GM19463 (cell line): Measurements from ENCODE around the gene SRC.

Experiments
- ATAC-seq: cut with Tn5 transposase; IDR thresholded peaks from one replicate; pipeline ENCODE4 v1.9.1; 2021; ENCODE audit warnings: mild to moderate bottlenecking, moderate library complexity; ENCODE audit not compliant: unreplicated experiment

The SRC gene

GRCh38 chr20:37393863-37394542 is 48.1 kb downstream of the SRC start:
- ATAC-seq, result no peak

DNA sequence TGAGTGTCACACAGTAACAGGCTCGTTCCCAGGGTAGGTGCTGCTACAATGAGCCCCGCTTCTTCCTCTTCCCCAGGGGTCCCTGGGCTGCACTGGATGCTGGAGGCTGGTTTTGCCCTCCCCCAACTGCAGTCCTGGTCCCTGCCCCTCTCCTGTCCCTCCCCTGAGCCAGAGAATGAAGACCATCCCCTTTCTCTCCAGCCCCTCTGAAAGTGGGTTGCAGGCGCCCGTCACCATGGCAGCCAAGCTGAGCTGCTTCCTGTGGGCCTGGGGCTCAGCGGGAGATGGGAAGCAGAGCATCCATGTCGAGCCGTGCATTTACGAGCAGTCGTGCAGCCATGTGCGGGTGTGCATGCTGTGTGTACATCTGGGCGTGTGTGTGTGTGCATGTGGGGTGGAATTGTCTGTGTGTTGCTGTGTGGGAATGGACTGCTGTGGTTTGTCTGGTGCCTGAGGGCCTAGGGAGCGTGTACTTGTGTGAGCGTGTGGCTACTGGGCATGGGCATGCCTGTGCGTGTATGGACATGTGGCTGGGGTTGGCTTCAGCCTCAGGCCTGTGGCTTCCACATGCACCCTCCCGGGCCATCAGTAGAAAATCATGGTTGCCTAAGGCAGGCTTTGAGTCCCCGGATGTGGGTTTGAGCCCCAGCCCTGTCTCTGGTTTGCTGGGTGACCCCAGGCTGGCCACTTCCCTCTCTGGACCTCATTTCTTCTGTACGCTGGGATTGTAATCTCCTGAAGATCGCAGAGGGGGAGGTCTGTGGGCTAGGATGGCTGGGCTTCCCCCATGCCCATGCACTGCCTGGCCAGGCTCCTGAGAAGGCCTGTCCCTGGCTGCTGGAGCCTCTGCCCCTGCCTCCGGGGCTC is 48.8 kb downstream of the SRC start:
- ATAC-seq, result no peak

GRCh38 chr20:37395410-37395797 is 49.5 kb downstream of the SRC start:
- ATAC-seq, result no peak

DNA sequence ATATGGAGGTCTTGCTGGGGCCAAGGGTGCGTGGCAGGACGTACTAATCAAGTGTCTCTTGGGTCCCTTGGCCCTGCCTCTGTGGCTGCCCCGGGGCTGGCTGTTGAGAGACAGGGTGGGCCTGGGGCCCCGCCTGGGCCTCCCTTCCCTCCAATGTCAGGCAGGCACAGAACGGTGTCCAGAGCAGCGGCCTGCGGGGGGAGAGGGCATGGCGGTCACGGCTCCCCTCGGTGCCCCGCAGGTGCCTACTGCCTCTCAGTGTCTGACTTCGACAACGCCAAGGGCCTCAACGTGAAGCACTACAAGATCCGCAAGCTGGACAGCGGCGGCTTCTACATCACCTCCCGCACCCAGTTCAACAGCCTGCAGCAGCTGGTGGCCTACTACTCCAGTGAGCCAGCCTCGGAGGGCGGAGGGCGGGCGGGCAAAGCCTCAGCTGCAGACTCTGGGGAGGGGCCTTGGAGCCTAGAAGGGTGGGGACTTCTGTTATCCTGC is 50.0 kb downstream of the SRC start:
- ATAC-seq, result no peak

GRCh38 chr20:37396416-37397075 is 50.6 kb downstream of the SRC start:
- ATAC-seq, result no peak

GRCh38 chr20:37397076-37397953 is 51.4 kb downstream of the SRC start:
- ATAC-seq, result no peak

- ATAC-seq, result no peak
Measured at GRCh38 chr20:37397954-37398749, 52.2 kb downstream of the SRC start.

GRCh38 chr20:37398750-37399621 is 53.0 kb downstream of the SRC start:
- no peak for ATAC-seq

DNA sequence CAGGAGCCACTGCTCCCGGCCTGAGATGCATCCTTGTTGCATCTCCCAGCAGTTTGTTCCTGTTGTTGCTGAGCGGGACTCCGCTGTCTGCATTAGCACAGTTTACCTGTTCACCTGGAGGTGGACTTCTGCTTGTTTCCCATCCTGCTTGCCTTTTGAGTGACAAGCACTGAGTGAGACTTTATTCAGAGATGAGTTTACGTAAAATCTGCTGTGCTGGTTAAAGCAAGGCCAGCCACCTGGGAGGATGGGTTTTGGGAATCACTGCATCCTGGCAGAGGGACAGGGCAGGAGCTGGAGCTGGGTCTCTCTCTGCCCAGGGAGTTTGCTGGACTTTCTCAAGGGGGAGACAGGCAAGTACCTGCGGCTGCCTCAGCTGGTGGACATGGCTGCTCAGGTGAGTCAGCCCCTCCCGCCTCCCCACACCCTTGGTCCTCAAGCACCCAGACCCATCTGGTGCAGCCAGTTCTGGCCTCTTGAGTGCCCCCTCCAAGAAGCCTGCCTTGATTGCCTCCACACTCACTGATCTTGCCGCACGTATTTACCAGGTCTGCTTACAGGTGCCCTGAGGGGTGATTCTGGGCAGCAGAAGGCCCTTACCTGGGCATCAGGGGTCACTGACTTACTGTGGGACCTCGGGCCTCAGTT is 55.5 kb downstream of the SRC start:
- no peak for ATAC-seq

DNA sequence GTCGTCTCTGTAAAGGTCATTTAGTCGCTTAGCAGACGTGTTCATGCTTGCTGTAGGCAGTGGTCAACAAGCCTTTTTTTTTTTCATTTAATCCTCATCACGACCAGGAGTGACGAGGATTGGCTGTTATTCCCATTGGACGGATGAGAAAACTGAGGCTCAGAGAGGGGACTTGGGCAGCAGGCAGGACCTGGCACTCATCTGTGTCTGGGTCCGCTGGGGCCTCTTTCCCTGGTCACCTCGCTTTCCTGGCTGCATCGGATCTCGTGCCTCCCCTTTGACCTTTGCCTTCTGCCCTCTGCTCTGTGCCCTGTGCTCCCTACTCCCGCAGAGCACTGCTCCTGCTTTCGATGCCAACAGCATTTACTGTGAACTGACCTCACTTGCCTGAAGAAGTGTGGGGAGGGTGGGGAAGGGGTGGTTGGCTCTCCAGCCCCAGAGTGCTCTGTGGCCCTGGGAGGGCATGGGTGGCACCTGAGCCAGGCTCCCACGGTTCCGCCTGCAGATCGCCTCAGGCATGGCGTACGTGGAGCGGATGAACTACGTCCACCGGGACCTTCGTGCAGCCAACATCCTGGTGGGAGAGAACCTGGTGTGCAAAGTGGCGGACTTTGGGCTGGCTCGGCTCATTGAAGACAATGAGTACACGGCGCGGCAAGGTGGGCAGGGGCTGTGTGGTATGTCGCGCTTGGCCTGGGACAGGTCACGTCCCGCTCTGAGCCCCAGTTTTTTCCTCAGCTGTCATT is 56.2 kb downstream of the SRC start:
- ATAC-seq, result no peak

- no peak for ATAC-seq
Measured at GRCh38 chr20:37403107-37404033, 57.4 kb downstream of the SRC start.

DNA sequence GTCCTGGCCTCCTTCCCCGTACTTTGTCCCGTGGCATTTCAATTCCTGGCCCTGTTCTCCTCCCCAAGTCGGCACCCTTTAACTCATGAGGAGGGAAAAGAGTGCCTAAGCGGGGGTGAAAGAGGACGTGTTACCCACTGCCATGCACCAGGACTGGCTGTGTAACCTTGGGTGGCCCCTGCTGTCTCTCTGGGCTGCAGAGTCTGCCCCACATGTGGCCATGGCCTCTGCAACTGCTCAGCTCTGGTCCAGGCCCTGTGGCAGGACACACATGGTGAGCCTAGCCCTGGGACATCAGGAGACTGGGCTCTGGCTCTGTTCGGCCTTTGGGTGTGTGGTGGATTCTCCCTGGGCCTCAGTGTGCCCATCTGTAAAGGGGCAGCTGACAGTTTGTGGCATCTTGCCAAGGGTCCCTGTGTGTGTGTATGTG is 58.5 kb downstream of the SRC start:
- ATAC-seq, result no peak

DNA sequence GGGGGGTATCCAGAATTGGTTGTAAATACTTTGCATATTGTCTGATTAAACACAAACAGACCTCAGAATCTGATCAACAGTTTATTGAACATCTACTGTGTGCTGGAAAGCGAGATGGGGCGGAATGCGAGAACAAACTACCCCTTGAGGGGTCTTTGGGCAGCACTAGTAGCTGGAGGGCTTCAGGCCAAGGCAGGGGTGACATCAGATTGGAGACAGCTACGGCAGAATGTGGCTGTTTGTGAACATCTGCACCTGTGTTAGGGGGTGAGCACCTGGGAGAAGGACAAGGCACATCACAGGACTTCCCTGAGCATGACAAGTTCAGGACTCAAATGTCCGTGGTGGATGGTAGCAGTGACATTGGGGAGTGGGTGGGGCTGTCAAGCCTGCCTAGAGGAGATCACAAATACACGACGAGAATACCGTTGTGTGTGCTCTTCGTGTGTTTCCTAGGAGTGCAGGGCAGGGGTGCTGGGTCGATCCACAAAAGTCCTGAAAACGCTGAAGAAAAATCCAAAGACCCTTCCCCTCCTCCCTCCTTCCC is 59.5 kb downstream of the SRC start:
- ATAC-seq, result no peak

DNA sequence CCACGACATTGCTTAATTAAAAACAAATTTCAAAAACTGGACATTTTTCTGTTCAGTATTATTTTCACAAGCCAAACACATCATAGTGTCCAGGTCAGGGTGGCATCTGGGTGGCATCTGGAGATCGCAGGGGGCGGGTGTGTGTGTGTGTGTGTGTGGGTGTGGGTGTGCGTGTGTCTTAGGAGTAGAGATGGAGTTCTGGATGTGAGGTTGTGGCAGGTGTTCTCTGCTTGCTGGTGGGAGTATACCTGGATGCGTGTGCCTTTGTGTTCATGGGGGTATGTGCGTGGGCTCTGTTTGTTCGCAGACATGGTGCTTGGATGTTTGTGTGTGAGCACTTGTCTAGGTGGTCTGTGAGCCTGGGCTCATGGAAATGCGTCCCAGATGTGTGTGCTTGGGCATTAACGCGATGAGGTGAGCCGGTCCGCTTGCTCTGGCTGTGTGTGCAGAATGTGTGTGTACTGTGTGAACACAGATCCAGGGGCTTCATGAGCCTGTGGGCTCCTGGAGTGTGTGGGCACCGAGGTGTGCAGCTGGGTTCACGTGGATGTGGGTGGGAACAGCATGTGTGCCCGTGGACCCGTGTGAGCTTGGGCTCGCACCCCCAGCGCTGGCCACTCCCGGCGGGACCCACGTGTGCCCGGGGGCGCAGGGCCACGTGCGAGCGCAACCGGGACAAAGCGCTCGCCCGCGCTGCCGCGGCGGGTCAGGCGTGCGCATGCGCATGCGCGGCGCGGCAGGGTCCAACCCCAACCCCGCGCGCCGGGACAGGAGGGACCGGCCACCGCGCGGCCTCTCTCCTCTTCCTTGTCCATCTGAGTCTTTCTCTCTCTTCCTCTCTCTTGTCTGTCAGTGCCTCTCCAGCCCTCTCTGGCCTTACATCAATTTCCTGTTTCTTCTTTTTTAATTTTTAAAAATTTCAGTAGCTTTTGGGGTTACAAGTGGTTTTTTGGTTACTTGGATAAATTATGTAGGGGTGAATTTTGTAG is 60.4 kb downstream of the SRC start:
- no peak for ATAC-seq

- no peak for ATAC-seq
Measured at GRCh38 chr20:37407019-37407566, 61.2 kb downstream of the SRC start.
